Mesendoderm (in vitro differentiated cells): ENCODE results near the gene KRTAP10-12.

Experiments
- DNase-seq: peaks from one replicate; pipeline ENCODE4 v3.0.0; 2013
- H2AK5ac ChIP-seq: 2 replicates; pipeline ENCODE4 v1.6.1; 2013; ENCODE audit warnings: low read length, inconsistent platforms
- H2BK120ac ChIP-seq: 2 replicates; pipeline ENCODE4 v1.6.1; 2013; ENCODE audit warnings: low read depth, mild to moderate bottlenecking, low read length, moderate library complexity, mixed read lengths
- H2BK15ac ChIP-seq: replicated peaks from 2 replicates; pipeline ENCODE4 v1.6.1; 2013; ENCODE audit warnings: low read depth, mild to moderate bottlenecking, moderate library complexity
- H2BK5ac ChIP-seq: 2 replicates; pipeline ENCODE4 v1.6.1; 2013; ENCODE audit warnings: low read length, inconsistent platforms
- H3K18ac ChIP-seq: 2 replicates; pipeline ENCODE4 v1.6.1; 2013; ENCODE audit warnings: mild to moderate bottlenecking, low read length, mixed read lengths
- H3K23ac ChIP-seq: one replicate; pipeline ENCODE4 v1.6.1; 2013; ENCODE audit warnings: low read length
- H3K27ac ChIP-seq: 2 replicates; pipeline ENCODE4 v1.5.1; 2013; ENCODE audit warnings: low read depth, mild to moderate bottlenecking, inconsistent platforms, low read length, moderate library complexity
- H3K27me3 ChIP-seq: 2 replicates; pipeline ENCODE4 v1.6.1; 2013; ENCODE audit warnings: low read length, control low read depth, mild to moderate bottlenecking, inconsistent platforms; ENCODE audit not compliant: insufficient read depth, poor library complexity
- H3K36me3 ChIP-seq: 2 replicates; pipeline ENCODE4 v1.6.1; 2013; ENCODE audit warnings: low read length, inconsistent platforms; ENCODE audit not compliant: control insufficient read depth, insufficient read depth
- H3K4ac ChIP-seq: one replicate; pipeline ENCODE4 v1.6.1; 2013; ENCODE audit warnings: low read depth, mild to moderate bottlenecking, low read length, moderate library complexity
- H3K4me1 ChIP-seq: 2 replicates; pipeline ENCODE4 v1.6.1; 2013; ENCODE audit warnings: low read depth, low read length, inconsistent platforms; ENCODE audit not compliant: control insufficient read depth
- H3K4me2 ChIP-seq: 2 replicates; pipeline ENCODE4 v1.6.1; 2013; ENCODE audit warnings: low read length
- H3K4me3 ChIP-seq: 2 replicates; pipeline ENCODE4 v1.5.1; 2013; ENCODE audit warnings: mild to moderate bottlenecking, low read length
- H3K56ac ChIP-seq: one replicate; pipeline ENCODE4 v1.6.1; 2013; ENCODE audit warnings: low read length
- H3K79me1 ChIP-seq: 2 replicates; pipeline ENCODE4 v1.6.1; 2013; ENCODE audit warnings: low read length, inconsistent platforms
- H3K79me2 ChIP-seq: 2 replicates; pipeline ENCODE4 v1.6.1; 2013; ENCODE audit warnings: mild to moderate bottlenecking, low read length; ENCODE audit not compliant: control insufficient read depth, insufficient read depth
- H3K9ac ChIP-seq: 2 replicates; pipeline ENCODE4 v1.6.1; 2013; ENCODE audit warnings: low read length, inconsistent platforms
- H4K5ac ChIP-seq: one replicate; pipeline ENCODE4 v1.6.1; 2013; ENCODE audit warnings: low read length
- H4K8ac ChIP-seq: one replicate; pipeline ENCODE4 v1.6.1; 2013; ENCODE audit warnings: low read depth, mild to moderate bottlenecking, control low read depth, low read length, moderate library complexity
- WGBS: extraction: QIAGEN DNeasy Blood & Tissue Kit; methylation state at CpG from one replicate; pipeline ENCODE4 v1.1.7; 2013; ENCODE audit warnings: low lambda C conversion rate, missing lambda C conversion rate; ENCODE audit not compliant: insufficient coverage; ENCODE audit errors: extremely low coverage; 5-methylcytosine and 5-hydroxymethylcytosine counted together

KRTAP10-12 gene

GRCh38 chr21:44706706-44707581 lies 10.0 kb downstream of the KRTAP10-12 start:
- Histone ChIP-seq H3K36me3 (no peaks in the 10 kb centered on the region), H3K79me2 (peaks cover 10% of the 10 kb centered on the region), H3K4me3 (no peak overlapping the region), H3K18ac (peak overlapping the region; percentile 13), H3K56ac (peak overlapping the region; percentile 99), H3K4ac (peak overlapping the region; percentile 64), H3K27me3 (no peaks in the 10 kb centered on the region), H2BK120ac (no peak overlapping the region), H2AK5ac (no peak overlapping the region), H4K5ac (no peak overlapping the region), H3K23ac (peak overlapping the region; percentile 100), H3K9ac (peak overlapping the region; percentile 87), H3K4me1 (peaks cover 27% of the 10 kb centered on the region), H3K27ac (peak overlapping the region; percentile 20), H3K79me1 (peaks cover 8% of the 10 kb centered on the region), H2BK5ac (peak overlapping the region; percentile 99), H2BK15ac (no peak overlapping the region), H4K8ac (no peak overlapping the region), H3K4me2 (peak overlapping the region; percentile 82)
- WGBS, result no CpG with 5 or more reads among the region's 46 CpGs
- no peak for DNase-seq

GRCh38 chr21:44708213-44708865 lies 11.4 kb downstream of the KRTAP10-12 start:
- H3K27ac ChIP-seq, result peak overlapping the region; percentile 59
- H2BK15ac ChIP-seq, result no peak overlapping the region
- H3K79me1 ChIP-seq, result peaks cover 3% of the 10 kb centered on the region
- H3K23ac ChIP-seq, result peak overlapping the region; percentile 90
- peak overlapping the region; percentile 46 for H3K18ac ChIP-seq
- no peaks in the 10 kb centered on the region for H3K27me3 ChIP-seq
- peaks cover 4% of the 10 kb centered on the region for H3K79me2 ChIP-seq
- peak overlapping the region; percentile 86 for H3K56ac ChIP-seq
- peak overlapping the region; percentile 51 for H3K4me2 ChIP-seq
- peak overlapping the region; percentile 54 for H2AK5ac ChIP-seq
- H2BK5ac ChIP-seq, result peak overlapping the region; percentile 92
- no peaks in the 10 kb centered on the region for H3K36me3 ChIP-seq
- H4K8ac ChIP-seq, result no peak overlapping the region
- peak overlapping the region; percentile 64 for H3K4ac ChIP-seq
- H2BK120ac ChIP-seq, result peak overlapping the region; percentile 16
- peak overlapping the region; percentile 73 for H3K9ac ChIP-seq
- DNase-seq, result peak; percentile 59
- no CpG with 5 or more reads among the region's 13 CpGs for WGBS
- H3K4me1 ChIP-seq, result peaks cover 24% of the 10 kb centered on the region
- no peak overlapping the region for H3K4me3 ChIP-seq
- H4K5ac ChIP-seq, result no peak overlapping the region

GRCh38 chr21:44708866-44709425 lies 12.0 kb downstream of the KRTAP10-12 start:
- Histone ChIP-seq H3K79me1 (peaks cover 3% of the 10 kb centered on the region), H2BK5ac (peak overlapping the region; percentile 68), H3K27ac (no peak overlapping the region), H2BK120ac (peak overlapping the region; percentile 32), H4K5ac (no peak overlapping the region), H3K23ac (peak overlapping the region; percentile 90), H3K79me2 (peaks cover under 1% of the 10 kb centered on the region), H3K4me2 (peak overlapping the region; percentile 57), H3K56ac (peak overlapping the region; percentile 86), H3K4ac (peak overlapping the region; percentile 64), H3K9ac (peak overlapping the region; percentile 73), H3K4me3 (no peak overlapping the region), H2BK15ac (no peak overlapping the region), H4K8ac (no peak overlapping the region), H3K36me3 (no peaks in the 10 kb centered on the region), H3K4me1 (peaks cover 21% of the 10 kb centered on the region), H3K27me3 (no peaks in the 10 kb centered on the region), H2AK5ac (peak overlapping the region; percentile 54), H3K18ac (peak overlapping the region; percentile 31)
- WGBS, result no CpG with 5 or more reads among the region's 25 CpGs
- DNase-seq, result no peak

GRCh38 chr21:44709426-44710293 lies 12.7 kb downstream of the KRTAP10-12 start:
- Histone ChIP-seq H4K8ac (no peak overlapping the region), H3K79me2 (no peaks in the 10 kb centered on the region), H4K5ac (no peak overlapping the region), H3K27ac (no peak overlapping the region), H2AK5ac (no peak overlapping the region), H3K18ac (peak overlapping the region; percentile 31), H3K36me3 (no peaks in the 10 kb centered on the region), H2BK120ac (peak overlapping the region; percentile 5), H3K9ac (peak overlapping the region; percentile 73), H3K4ac (no peak overlapping the region), H2BK5ac (peak overlapping the region; percentile 4), H3K56ac (peak overlapping the region; percentile 86), H3K79me1 (peaks cover 3% of the 10 kb centered on the region), H3K27me3 (no peaks in the 10 kb centered on the region), H2BK15ac (no peak overlapping the region), H3K4me2 (peak overlapping the region; percentile 57), H3K4me3 (no peak overlapping the region), H3K4me1 (peaks cover 21% of the 10 kb centered on the region), H3K23ac (no peak overlapping the region)
- no CpG with 5 or more reads among the region's 45 CpGs for WGBS
- no peak for DNase-seq

- DNase-seq, result no peak
- Histone ChIP-seq H3K9ac (peak overlapping the region; percentile 73), H3K23ac (no peak overlapping the region), H3K4ac (no peak overlapping the region), H3K4me2 (peak overlapping the region; percentile 66), H2BK120ac (no peak overlapping the region), H3K79me1 (peaks cover 3% of the 10 kb centered on the region), H4K8ac (no peak overlapping the region), H2BK15ac (no peak overlapping the region), H3K18ac (peak overlapping the region; percentile 2), H4K5ac (no peak overlapping the region), H2AK5ac (no peak overlapping the region), H3K79me2 (no peaks in the 10 kb centered on the region), H3K27ac (no peak overlapping the region), H3K36me3 (no peaks in the 10 kb centered on the region), H3K4me1 (peaks cover 25% of the 10 kb centered on the region), H3K56ac (peak overlapping the region; percentile 44), H3K4me3 (no peak overlapping the region), H2BK5ac (no peak overlapping the region), H3K27me3 (no peaks in the 10 kb centered on the region)
- WGBS, result no CpG with 5 or more reads among the region's 17 CpGs
Measured at GRCh38 chr21:44710294-44710665, 13.3 kb downstream of the KRTAP10-12 start.
